Lung (tissue), 12 donors: ENCODE results near the gene ZNF486. TPM values are rescaled to one million over a fixed set of nuclear protein-coding genes. Genes with fewer than 3 reads are reported as not detected.
A peak's percentile ranks its signal among the peaks of the same experiment; 100 is the strongest.

Experiments used
- ATAC-seq: fragments of 200-7000 bp; cut with Tn5 transposase; one replicate; pipeline ENCODE4 v1.9.1; 2020; ENCODE audit warnings: moderate number of reproducible peaks; ENCODE audit not compliant: insufficient read depth, low FRiP score
- DNase-seq, 3 donors: peaks; one replicate each; pipeline ENCODE4 v3.0.0-alpha.2; 2013 to 2017
- H3K27ac ChIP-seq, 2 donors: one replicate each; pipeline ENCODE4 v1.5.1; 2013; ENCODE audit warnings: mild to moderate bottlenecking in 2 of 2, moderate library complexity in 2 of 2, control low read depth in 1 of 2, inconsistent platforms in 1 of 2, low read depth in 1 of 2, low read length in 1 of 2
- H3K27me3 ChIP-seq, 3 donors: one replicate each; pipeline ENCODE4 v1.5.1; 2013; ENCODE audit warnings: low read length in 2 of 3; ENCODE audit not compliant: control insufficient read depth in 3 of 3, insufficient read depth in 3 of 3
- H3K36me3 ChIP-seq, 4 donors: one replicate each; pipeline ENCODE4 v1.5.1; 2013; ENCODE audit warnings: low read length in 4 of 4, mild to moderate bottlenecking in 1 of 4, moderate library complexity in 1 of 4; ENCODE audit not compliant: control insufficient read depth in 4 of 4, insufficient read depth in 4 of 4
- H3K4me1 ChIP-seq, 5 donors: one replicate each; pipeline ENCODE4 v1.5.1; 2013; ENCODE audit warnings: low read length in 5 of 5, mild to moderate bottlenecking in 2 of 5, moderate library complexity in 1 of 5; ENCODE audit not compliant: control insufficient read depth in 5 of 5, insufficient read depth in 5 of 5
- H3K4me3 ChIP-seq: one replicate; pipeline ENCODE4 v1.5.1; 2013; ENCODE audit warnings: mild to moderate bottlenecking, control low read depth, moderate library complexity
- H3K9ac ChIP-seq, 2 donors: one replicate each; pipeline ENCODE4 v1.5.1; 2013; ENCODE audit warnings: low read length in 2 of 2, control low read depth in 1 of 2; ENCODE audit not compliant: insufficient read depth in 1 of 2
- H3K9me3 ChIP-seq, 4 donors: one replicate each; pipeline ENCODE4 v1.5.1; 2013; ENCODE audit warnings: low read length in 3 of 4, mild to moderate bottlenecking in 1 of 4, moderate library complexity in 1 of 4; ENCODE audit not compliant: control insufficient read depth in 4 of 4, insufficient read depth in 3 of 4
- WGBS, 2 donors: extraction: QIAGEN DNeasy Blood & Tissue Kit; methylation state at CpG; one replicate each; pipeline ENCODE4 v1.1.7; 2013; 5-methylcytosine and 5-hydroxymethylcytosine counted together
- polyA plus RNA-seq, 2 donors: library from polyadenylated mRNA; stranded (reverse); fragments of 200-250 nt; gene quantifications; one replicate each; pipeline ENCODE4 v1.2.1, GENCODE V29; 2013
- total RNA-seq, 2 donors: library from RNA; depleted of rRNA in 1 of 2; stranded (reverse); fragments of >200 nt in 1 of 2; gene quantifications; one replicate each; pipeline ENCODE4 v1.2.1, GENCODE V29; 2014 to 2021
- TF ChIP-seq, protein P1 (sequence below): IDR thresholded peaks from 2 replicates; pipeline ENCODE4 v1.5.1; 2012; ENCODE audit warnings: mild to moderate bottlenecking; ENCODE audit errors: control extremely low read depth, extremely low read depth
- donor health status: control.
- donor health status: control.
- donor health status: Bipolar disorder and iron deficiency.
- donor health status: healthy.
- donor health status: DM: yes; HTN: yes; CAD: no.

The ZNF486 gene
- total and polyA plus RNA-seq, 4 donors: 2.3 to 23.9 (median 3.9) TPM

DNA sequence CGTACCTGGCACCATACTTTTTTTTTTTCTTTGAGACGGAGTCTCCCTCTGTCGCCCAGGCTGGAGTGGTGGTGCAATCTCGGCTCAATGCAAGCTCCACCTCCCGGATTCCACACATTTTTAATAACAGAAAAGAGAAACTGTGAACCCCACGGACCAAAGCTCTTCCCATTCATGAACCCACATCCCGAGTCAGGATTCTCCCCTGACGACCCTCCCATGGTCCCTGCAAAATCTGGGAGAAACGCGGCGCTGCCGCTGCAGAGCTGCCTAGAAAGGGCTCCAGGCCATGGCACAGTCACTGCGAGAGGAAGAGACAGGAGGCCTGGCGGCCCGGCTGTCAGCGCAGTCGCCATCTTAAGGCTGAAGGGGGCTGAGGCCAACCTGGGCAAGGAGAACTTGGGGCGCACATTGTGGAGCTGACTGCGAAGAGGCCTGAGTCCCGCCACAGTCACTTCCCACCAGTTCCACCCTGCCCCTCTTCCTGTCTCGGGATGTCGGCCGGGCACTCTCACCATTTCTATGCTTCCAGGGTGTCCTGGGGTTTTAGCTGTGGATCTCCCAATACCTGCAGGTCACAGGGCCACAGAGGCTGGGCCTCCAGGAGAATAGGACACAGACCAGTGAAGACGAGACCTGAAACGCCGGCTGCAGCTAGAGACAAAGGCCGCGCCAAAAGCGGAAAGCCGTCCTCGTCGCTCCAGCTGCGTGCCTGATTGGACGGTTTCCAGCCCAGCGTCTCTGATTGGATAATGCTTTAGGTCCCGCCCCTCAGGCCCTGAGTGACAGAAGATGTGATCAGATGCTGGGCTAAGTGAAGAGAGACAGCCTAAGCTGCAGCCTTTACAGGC is 71.0 kb downstream of the ZNF486 start:
- no peaks in the 10 kb centered on the region for H3K36me3 ChIP-seq
- TF ChIP-seq, protein P1, sequence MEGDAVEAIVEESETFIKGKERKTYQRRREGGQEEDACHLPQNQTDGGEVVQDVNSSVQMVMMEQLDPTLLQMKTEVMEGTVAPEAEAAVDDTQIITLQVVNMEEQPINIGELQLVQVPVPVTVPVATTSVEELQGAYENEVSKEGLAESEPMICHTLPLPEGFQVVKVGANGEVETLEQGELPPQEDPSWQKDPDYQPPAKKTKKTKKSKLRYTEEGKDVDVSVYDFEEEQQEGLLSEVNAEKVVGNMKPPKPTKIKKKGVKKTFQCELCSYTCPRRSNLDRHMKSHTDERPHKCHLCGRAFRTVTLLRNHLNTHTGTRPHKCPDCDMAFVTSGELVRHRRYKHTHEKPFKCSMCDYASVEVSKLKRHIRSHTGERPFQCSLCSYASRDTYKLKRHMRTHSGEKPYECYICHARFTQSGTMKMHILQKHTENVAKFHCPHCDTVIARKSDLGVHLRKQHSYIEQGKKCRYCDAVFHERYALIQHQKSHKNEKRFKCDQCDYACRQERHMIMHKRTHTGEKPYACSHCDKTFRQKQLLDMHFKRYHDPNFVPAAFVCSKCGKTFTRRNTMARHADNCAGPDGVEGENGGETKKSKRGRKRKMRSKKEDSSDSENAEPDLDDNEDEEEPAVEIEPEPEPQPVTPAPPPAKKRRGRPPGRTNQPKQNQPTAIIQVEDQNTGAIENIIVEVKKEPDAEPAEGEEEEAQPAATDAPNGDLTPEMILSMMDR: no peak
- H3K4me1 ChIP-seq: peaks cover 0 to 7% (median 0%) of the 10 kb centered on the region in 5 donors
- DNase-seq (peak; percentile 96 to 98 (median 97)), ATAC-seq (peak; percentile 87)
- H3K27ac ChIP-seq: peak overlapping the region in 1 of 2 donors; percentile 55
- H3K9ac ChIP-seq: peak overlapping the region in 1 of 2 donors; percentile 83
- no peaks in the 10 kb centered on the region for H3K27me3 ChIP-seq
- peak overlapping the region; percentile 68 for H3K4me3 ChIP-seq
- WGBS, 2 donors: 1 to 3% methylated on average over 36 of the region's 36 CpGs
- H3K9me3 ChIP-seq: peaks cover 0 to 6% (median 0%) of the 10 kb centered on the region in 4 donors

DNA sequence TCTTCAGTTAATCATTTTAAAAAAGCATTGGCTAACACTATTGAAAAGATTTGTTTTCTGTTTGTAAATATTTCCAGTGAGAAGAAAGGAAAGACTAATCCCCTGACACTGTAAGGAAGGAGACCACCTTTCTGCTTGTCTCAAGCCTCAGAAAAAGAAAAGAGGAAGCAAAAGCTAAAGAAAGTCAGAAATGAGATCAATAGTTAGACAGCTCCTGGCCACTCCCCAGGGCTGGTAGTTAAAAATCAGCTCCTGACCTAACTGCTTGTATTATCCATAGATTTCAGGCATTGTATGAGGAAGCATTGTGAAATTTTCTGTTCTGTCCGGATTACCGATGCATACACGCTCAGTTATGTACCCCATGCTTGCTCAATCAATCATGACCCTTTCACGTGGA is 76.6 kb downstream of the ZNF486 start:
- 82 to 91% methylated on average over 4 of the region's 4 CpGs for WGBS, 2 donors
- H3K9ac ChIP-seq: no peak overlapping the region
- DNase-seq: no peak
- no peak for ATAC-seq
- H3K9me3 ChIP-seq: peaks cover 0 to 3% (median 0%) of the 10 kb centered on the region in 4 donors
- H3K27me3 ChIP-seq: no peaks in the 10 kb centered on the region
- H3K36me3 ChIP-seq: no peaks in the 10 kb centered on the region
- peaks cover 0 to 5% (median 0%) of the 10 kb centered on the region in 5 donors for H3K4me1 ChIP-seq
- H3K4me3 ChIP-seq: no peak overlapping the region
- H3K27ac ChIP-seq: no peak overlapping the region
- TF ChIP-seq, protein P1: no peak

DNA sequence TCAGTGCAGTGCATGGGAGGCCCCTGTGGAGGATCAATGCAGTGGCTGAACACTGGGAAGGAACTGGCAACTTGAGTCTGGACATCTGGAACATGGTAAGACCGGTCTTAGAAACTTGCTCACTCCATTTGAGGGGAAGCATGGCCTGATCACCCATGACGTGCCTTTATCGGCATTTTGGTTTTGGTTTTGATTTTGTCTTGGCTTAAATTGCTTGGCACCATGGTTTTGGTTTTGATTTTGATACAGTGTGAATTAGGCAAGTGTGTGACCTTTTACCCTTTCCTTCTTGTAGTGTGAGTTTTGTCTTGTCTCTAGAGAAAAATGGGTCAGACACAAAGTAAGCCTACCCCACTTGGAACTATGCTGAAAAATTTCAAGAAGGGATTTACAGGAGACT is 77.3 kb downstream of the ZNF486 start:
- 68 to 78% methylated on average over 3 of the region's 3 CpGs for WGBS, 2 donors
- Histone ChIP-seq H3K27me3 (no peaks in the 10 kb centered on the region), H3K36me3 (no peaks in the 10 kb centered on the region), H3K9ac (no peak overlapping the region), H3K9me3 (no peaks in the 10 kb centered on the region), H3K27ac (no peak overlapping the region), H3K4me1 (peaks cover 0 to 2% (median 0%) of the 10 kb centered on the region in 5 donors), H3K4me3 (no peak overlapping the region)
- DNase-seq (no peak), ATAC-seq (no peak)
- TF ChIP-seq, protein P1: no peak
